ENCODE data around the gene GPC5.
"Not testable (repeated sequence)": the region's sequence is repeated elsewhere in the genome, so short reads cannot be mapped to it uniquely, and the experiment has no call there.

Gene GPC5

DNA sequence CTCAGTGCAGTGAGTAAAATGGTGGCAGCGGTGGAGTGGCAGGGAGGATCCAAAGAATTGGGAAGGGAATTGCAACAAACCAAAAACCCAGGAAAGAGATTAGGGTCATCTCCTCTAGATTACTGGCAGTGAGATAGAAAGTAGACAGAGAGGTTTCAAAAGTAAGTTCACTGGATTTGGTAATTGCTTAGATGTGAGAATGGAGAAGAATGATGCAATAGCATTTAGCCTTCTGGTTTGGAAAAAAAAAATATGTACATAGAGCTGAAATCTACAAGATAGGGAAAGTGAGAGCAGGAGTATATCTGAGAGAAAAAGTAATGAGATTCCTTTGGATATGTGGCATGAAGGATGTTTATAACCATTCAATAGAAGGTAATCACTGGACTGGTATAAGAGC lies 1345.6 kb downstream of the GPC5 start:
- Histone ChIP-seq H3K18ac (ENCODE audit: low read depth in 1 of 2, low read length in 2 of 2) (no peak overlapping the region), H3K79me1 (replicated peaks; ENCODE audit: low read length, poor library complexity, severe bottlenecking) (no peaks in the 10 kb centered on the region), H2AK5ac (ENCODE audit: low read length, severe bottlenecking) (no peak overlapping the region), H3K27me3 (ENCODE audit: control insufficient read depth in 1 of 2, insufficient read depth in 1 of 2, low read length in 2 of 2) (no peaks in the 10 kb centered on the region), H2AFZ (ENCODE audit: low read depth, low read length) (no peak overlapping the region), H2BK120ac (ENCODE audit: low read depth, low read length) (no peak overlapping the region), H3K4me2 (ENCODE audit: low read length, poor library complexity, severe bottlenecking) (no peak overlapping the region), H2BK15ac (ENCODE audit: low read depth, poor library complexity, severe bottlenecking) (no peak overlapping the region), H3K4me1 (ENCODE audit: control insufficient read depth, insufficient read depth, low read depth, low read length) (no peaks in the 10 kb centered on the region), H3K4me3 (ENCODE audit: insufficient read depth in 1 of 2, low read depth in 1 of 2, low read length in 2 of 2) (no peak overlapping the region), H3K4ac (ENCODE audit: low read depth in 1 of 2, low read length in 2 of 2) (no peak overlapping the region), H3K23ac (ENCODE audit: low read length in 2 of 2) (no peak overlapping the region), H3K9ac (ENCODE audit: low read length) (no peak overlapping the region), H3K14ac (ENCODE audit: low read length in 2 of 2) (no peak overlapping the region), H3K27ac (ENCODE audit: low read length, poor library complexity, severe bottlenecking) (no peak overlapping the region), H4K91ac (ENCODE audit: low read length) (no peak overlapping the region), H4K8ac (ENCODE audit: low read length) (no peak overlapping the region), H3K9me3 (ENCODE audit: control insufficient read depth, low read length) (no peaks in the 10 kb centered on the region), H3K36me3 (ENCODE audit: control insufficient read depth in 1 of 2, insufficient read depth in 2 of 2, low read depth in 1 of 2, low read length in 2 of 2) (no peaks in the 10 kb centered on the region), H2BK12ac (ENCODE audit: low read length in 2 of 2) (no peak overlapping the region), H2BK5ac (ENCODE audit: low read depth, low read length, poor library complexity, severe bottlenecking) (no peak overlapping the region)
- no peak for DNase-seq
- WGBS, result 96% methylated on average over 1 of the region's 1 CpG

GRCh38 chr13:92745258-92745657 lies 1346.8 kb downstream of the GPC5 start:
- DNase-seq, result no peak
- Histone ChIP-seq H3K23ac (ENCODE audit: low read length in 2 of 2) (no peak overlapping the region), H2BK5ac (ENCODE audit: low read depth, low read length, poor library complexity, severe bottlenecking) (no peak overlapping the region)

GRCh38 chr13:92752705-92753104 lies 1354.3 kb downstream of the GPC5 start:
- not testable (repeated sequence) for DNase-seq; H2AFZ ChIP-seq (ENCODE audit: low read depth, low read length); H3K4me3 ChIP-seq (ENCODE audit: insufficient read depth in 1 of 2, low read depth in 1 of 2, low read length in 2 of 2); H2BK12ac ChIP-seq (ENCODE audit: low read length in 2 of 2); H3K79me1 ChIP-seq (replicated peaks; ENCODE audit: low read length, poor library complexity, severe bottlenecking); H3K4me2 ChIP-seq (ENCODE audit: low read length, poor library complexity, severe bottlenecking); H3K4me1 ChIP-seq (ENCODE audit: control insufficient read depth, insufficient read depth, low read depth, low read length); H2BK15ac ChIP-seq (ENCODE audit: low read depth, poor library complexity, severe bottlenecking); H3K9ac ChIP-seq (ENCODE audit: low read length); H3K27me3 ChIP-seq (ENCODE audit: control insufficient read depth in 1 of 2, insufficient read depth in 1 of 2, low read length in 2 of 2); H2BK120ac ChIP-seq (ENCODE audit: low read depth, low read length); H4K91ac ChIP-seq (ENCODE audit: low read length); H2AK5ac ChIP-seq (ENCODE audit: low read length, severe bottlenecking); H3K9me3 ChIP-seq (ENCODE audit: control insufficient read depth, low read length); H3K4ac ChIP-seq (ENCODE audit: low read depth in 1 of 2, low read length in 2 of 2); H3K36me3 ChIP-seq (ENCODE audit: control insufficient read depth in 1 of 2, insufficient read depth in 2 of 2, low read depth in 1 of 2, low read length in 2 of 2); H3K18ac ChIP-seq (ENCODE audit: low read depth in 1 of 2, low read length in 2 of 2); H2BK5ac ChIP-seq (ENCODE audit: low read depth, low read length, poor library complexity, severe bottlenecking); H3K23ac ChIP-seq (ENCODE audit: low read length in 2 of 2); H3K14ac ChIP-seq (ENCODE audit: low read length in 2 of 2); H3K27ac ChIP-seq (ENCODE audit: low read length, poor library complexity, severe bottlenecking); H4K8ac ChIP-seq (ENCODE audit: low read length)
- WGBS, result 87% methylated on average over 11 of the region's 12 CpGs

More at GRCh38 chr13:92745258-92745657, 1346.8 kb downstream of the GPC5 start:
- H3K4me2 ChIP-seq (ENCODE audit: low read length, poor library complexity, severe bottlenecking), result no peak overlapping the region
- no peak overlapping the region for H4K8ac ChIP-seq (ENCODE audit: low read length)
- no peaks in the 10 kb centered on the region for H3K9me3 ChIP-seq (ENCODE audit: control insufficient read depth, low read length)
- no peaks in the 10 kb centered on the region for H3K27me3 ChIP-seq (ENCODE audit: control insufficient read depth in 1 of 2, insufficient read depth in 1 of 2, low read length in 2 of 2)
- no peak overlapping the region for H3K27ac ChIP-seq (ENCODE audit: low read length, poor library complexity, severe bottlenecking)
- no peaks in the 10 kb centered on the region for H3K79me1 ChIP-seq (replicated peaks; ENCODE audit: low read length, poor library complexity, severe bottlenecking)
- no peak overlapping the region for H2AK5ac ChIP-seq (ENCODE audit: low read length, severe bottlenecking)
- no peak overlapping the region for H2BK15ac ChIP-seq (ENCODE audit: low read depth, poor library complexity, severe bottlenecking)
- no peaks in the 10 kb centered on the region for H3K36me3 ChIP-seq (ENCODE audit: control insufficient read depth in 1 of 2, insufficient read depth in 2 of 2, low read depth in 1 of 2, low read length in 2 of 2)
- no peak overlapping the region for H3K14ac ChIP-seq (ENCODE audit: low read length in 2 of 2)
- H3K4ac ChIP-seq (ENCODE audit: low read depth in 1 of 2, low read length in 2 of 2), result no peak overlapping the region
- no peak overlapping the region for H2AFZ ChIP-seq (ENCODE audit: low read depth, low read length)
- H3K4me3 ChIP-seq (ENCODE audit: insufficient read depth in 1 of 2, low read depth in 1 of 2, low read length in 2 of 2), result no peak overlapping the region
- no peak overlapping the region for H4K91ac ChIP-seq (ENCODE audit: low read length)
- no peak overlapping the region for H3K18ac ChIP-seq (ENCODE audit: low read depth in 1 of 2, low read length in 2 of 2)
- no peak overlapping the region for H3K9ac ChIP-seq (ENCODE audit: low read length)
- no peaks in the 10 kb centered on the region for H3K4me1 ChIP-seq (ENCODE audit: control insufficient read depth, insufficient read depth, low read depth, low read length)
- H2BK120ac ChIP-seq (ENCODE audit: low read depth, low read length), result no peak overlapping the region
- no peak overlapping the region for H2BK12ac ChIP-seq (ENCODE audit: low read length in 2 of 2)

DNA sequence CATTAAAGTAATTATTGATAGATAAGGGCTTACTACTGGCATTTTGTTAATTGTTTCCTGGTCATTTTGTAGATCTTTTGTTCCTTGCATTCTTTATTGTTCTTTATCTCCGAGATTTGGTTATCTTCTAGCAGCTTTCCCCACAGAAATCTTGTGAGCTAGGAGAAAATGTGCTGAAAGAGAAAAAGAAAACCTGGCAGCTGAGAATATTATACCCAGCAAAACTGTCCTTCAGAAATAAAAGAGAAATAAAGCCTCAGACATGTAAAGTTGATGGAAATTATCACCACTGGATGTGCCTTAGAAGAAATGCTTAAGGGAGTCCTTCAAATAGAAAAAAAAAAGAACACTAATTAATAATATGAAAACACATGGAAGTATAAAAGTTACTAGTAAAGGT lies 1363.3 kb downstream of the GPC5 start:
- H3K4me3 ChIP-seq (ENCODE audit: insufficient read depth in 1 of 2, low read depth in 1 of 2, low read length in 2 of 2), result no peak overlapping the region
- H3K27ac ChIP-seq (ENCODE audit: low read length, poor library complexity, severe bottlenecking), result no peak overlapping the region
- H4K91ac ChIP-seq (ENCODE audit: low read length), result no peak overlapping the region
- no peaks in the 10 kb centered on the region for H3K27me3 ChIP-seq (ENCODE audit: control insufficient read depth in 1 of 2, insufficient read depth in 1 of 2, low read length in 2 of 2)
- H3K36me3 ChIP-seq (ENCODE audit: control insufficient read depth in 1 of 2, insufficient read depth in 2 of 2, low read depth in 1 of 2, low read length in 2 of 2), result no peaks in the 10 kb centered on the region
- no peak overlapping the region for H3K9ac ChIP-seq (ENCODE audit: low read length)
- 0% methylated on average over 1 of the region's 1 CpG for WGBS
- no peak overlapping the region for H2AK5ac ChIP-seq (ENCODE audit: low read length, severe bottlenecking)
- H3K4ac ChIP-seq (ENCODE audit: low read depth in 1 of 2, low read length in 2 of 2), result no peak overlapping the region
- no peak overlapping the region for H2BK120ac ChIP-seq (ENCODE audit: low read depth, low read length)
- H3K79me1 ChIP-seq (replicated peaks; ENCODE audit: low read length, poor library complexity, severe bottlenecking), result no peaks in the 10 kb centered on the region
- no peak overlapping the region for H2BK15ac ChIP-seq (ENCODE audit: low read depth, poor library complexity, severe bottlenecking)
- no peak overlapping the region for H2BK12ac ChIP-seq (ENCODE audit: low read length in 2 of 2)
- H3K23ac ChIP-seq (ENCODE audit: low read length in 2 of 2), result no peak overlapping the region
- no peak overlapping the region for H2BK5ac ChIP-seq (ENCODE audit: low read depth, low read length, poor library complexity, severe bottlenecking)
- H3K4me1 ChIP-seq (ENCODE audit: control insufficient read depth, insufficient read depth, low read depth, low read length), result no peaks in the 10 kb centered on the region
- no peak overlapping the region for H2AFZ ChIP-seq (ENCODE audit: low read depth, low read length)
- no peak overlapping the region for H3K4me2 ChIP-seq (ENCODE audit: low read length, poor library complexity, severe bottlenecking)
- H4K8ac ChIP-seq (ENCODE audit: low read length), result no peak overlapping the region
- no peak overlapping the region for H3K14ac ChIP-seq (ENCODE audit: low read length in 2 of 2)
- peaks cover 32% of the 10 kb centered on the region for H3K9me3 ChIP-seq (ENCODE audit: control insufficient read depth, low read length)
- DNase-seq, result no peak
- H3K18ac ChIP-seq (ENCODE audit: low read depth in 1 of 2, low read length in 2 of 2), result no peak overlapping the region
